Stimulated activated CD8-positive, alpha-beta memory T cell treated with anti-CD3 and anti-CD28 coated beads, Interleukin-4, amount 100 ng/mL, for 1 hour (primary cell): ENCODE results near the gene SIPA1.
A peak's percentile ranks its signal among the peaks of the same experiment; 100 is the strongest.

Source experiments
- DNase-seq, 2 donors: peaks; one replicate each; pipeline ENCODE4 v3.0.0-alpha.2; 2020; ENCODE audit warnings: low read depth in 2 of 2, low spot score in 1 of 2

Gene SIPA1

GRCh38 chr11:65642014-65642671, 4.2 kb downstream of the SIPA1 start:
- DNase-seq = no peak

- DNase-seq = no peak
Measured at GRCh38 chr11:65643971-65644370, 6.1 kb downstream of the SIPA1 start.

- DNase-seq = no peak
Measured at GRCh38 chr11:65644837-65645236, 6.9 kb downstream of the SIPA1 start.

GRCh38 chr11:65645710-65646109, 7.8 kb downstream of the SIPA1 start:
- DNase-seq = no peak

- DNase-seq = no peak
Measured at GRCh38 chr11:65646288-65646957, 8.5 kb downstream of the SIPA1 start.

GRCh38 chr11:65646958-65647701, 9.2 kb downstream of the SIPA1 start:
- DNase-seq = no peak

- DNase-seq = no peak
Measured at GRCh38 chr11:65648997-65649493, 11.1 kb downstream of the SIPA1 start.

GRCh38 chr11:65649656-65650546, 12.0 kb downstream of the SIPA1 start:
- no peak for DNase-seq

- DNase-seq = no peak
Measured at GRCh38 chr11:65650547-65651338, 12.8 kb downstream of the SIPA1 start.

- DNase-seq = no peak
Measured at GRCh38 chr11:65651339-65651588, 13.4 kb downstream of the SIPA1 start.

- no peak for DNase-seq
Measured at GRCh38 chr11:65651589-65652510, 13.9 kb downstream of the SIPA1 start.

- peak; percentile 94 to 95 for DNase-seq
Measured at GRCh38 chr11:65652511-65653228, 14.8 kb downstream of the SIPA1 start.

GRCh38 chr11:65653229-65654225, 15.6 kb downstream of the SIPA1 start:
- DNase-seq = no peak

- DNase-seq = no peak
Measured at GRCh38 chr11:65654375-65655349, 16.8 kb downstream of the SIPA1 start.

GRCh38 chr11:65655570-65656332, 17.9 kb downstream of the SIPA1 start:
- DNase-seq = no peak

- no peak for DNase-seq
Measured at GRCh38 chr11:65657426-65657825, 19.5 kb downstream of the SIPA1 start.
